T-helper 1 cell treated with Interleukin-12 subunit alpha and Interleukin-12 subunit beta and Interleukin-4 antibody, amounts not matched to agents 30 μg/mL and 1 μg/mL, for 36 hours (primary cell): ENCODE data around the gene IFNL4.
A peak's percentile ranks its signal among the peaks of the same experiment; 100 is the strongest.
"Not testable (repeated sequence)": the region's sequence is repeated elsewhere in the genome, so short reads cannot be mapped to it uniquely, and the experiment has no call there.

Source experiments
- H3K27ac Mint-ChIP-seq: one replicate; pipeline ENCODE4 v1.8.0; 2021; ENCODE audit warnings: mild to moderate bottlenecking, mixed read lengths
- H3K27me3 Mint-ChIP-seq: one replicate; pipeline ENCODE4 v1.8.0; 2021; ENCODE audit warnings: low read depth, mixed read lengths
- H3K36me3 Mint-ChIP-seq: one replicate; pipeline ENCODE4 v1.8.0; 2021; ENCODE audit warnings: low read depth, mixed read lengths
- H3K4me1 Mint-ChIP-seq: one replicate; pipeline ENCODE4 v1.8.0; 2021; ENCODE audit warnings: low read depth, mixed read lengths
- H3K4me3 Mint-ChIP-seq: one replicate; pipeline ENCODE4 v1.8.0; 2021; ENCODE audit warnings: mild to moderate bottlenecking, moderate library complexity, mixed read lengths
- H3K9me3 Mint-ChIP-seq: one replicate; pipeline ENCODE4 v1.8.0; 2021; ENCODE audit warnings: mixed read lengths

The IFNL4 gene

GRCh38 chr19:39248806-39249205, at the start of gene IFNL4:
Gene IFNL4, minus strand, starts transcription at chr19:39248856.
- H3K4me3 Mint-ChIP-seq = no peak within 1 kb of the TSS
- H3K27ac Mint-ChIP-seq = no peak within 1 kb of the TSS
- no peaks in the 10 kb centered on the region for H3K9me3 Mint-ChIP-seq
- no peaks in the 10 kb centered on the region for H3K36me3 Mint-ChIP-seq
- no peaks in the 10 kb centered on the region for H3K4me1 Mint-ChIP-seq
- peaks cover 35% of the 10 kb centered on the region for H3K27me3 Mint-ChIP-seq

- Mint-ChIP-seq H3K9me3 (no peaks in the 10 kb centered on the region), H3K27ac (peak overlapping the region; percentile 53), H3K4me1 (peaks cover 29% of the 10 kb centered on the region), H3K36me3 (no peaks in the 10 kb centered on the region), H3K27me3 (no peaks in the 10 kb centered on the region), H3K4me3 (peak overlapping the region; percentile 32)
These were observed 49.4 kb upstream of the IFNL4 start for GRCh38 chr19:39297931-39298634.

- Mint-ChIP-seq H3K27me3 (no peaks in the 10 kb centered on the region), H3K4me1 (peaks cover 27% of the 10 kb centered on the region), H3K27ac (no peak overlapping the region), H3K4me3 (no peak overlapping the region), H3K9me3 (no peaks in the 10 kb centered on the region), H3K36me3 (no peaks in the 10 kb centered on the region)
These were observed 48.2 kb upstream of the IFNL4 start for GRCh38 chr19:39296906-39297305.

- H3K27ac Mint-ChIP-seq = no peak within 1 kb of the TSS
- no peaks in the 10 kb centered on the region for H3K36me3 Mint-ChIP-seq
- no peaks in the 10 kb centered on the region for H3K9me3 Mint-ChIP-seq
- peaks cover 27% of the 10 kb centered on the region for H3K4me1 Mint-ChIP-seq
- H3K27me3 Mint-ChIP-seq = peaks cover 3% of the 10 kb centered on the region
- H3K4me3 Mint-ChIP-seq = no peak within 1 kb of the TSS
These were observed 47.5 kb upstream of the IFNL4 start, which contains the start of gene IFNL1 for GRCh38 chr19:39296055-39296645. Gene IFNL1, plus strand, starts transcription at chr19:39296407. Its CDS starts 15 bp downstream, at chr19:39296422.

GRCh38 chr19:39293394-39293793, 44.7 kb upstream of the IFNL4 start:
- Mint-ChIP-seq H3K36me3 (no peaks in the 10 kb centered on the region), H3K27me3 (peaks cover 12% of the 10 kb centered on the region), H3K4me3 (no peak overlapping the region), H3K9me3 (no peaks in the 10 kb centered on the region), H3K27ac (no peak overlapping the region), H3K4me1 (peaks cover 16% of the 10 kb centered on the region)

- peaks cover 30% of the 10 kb centered on the region for H3K27me3 Mint-ChIP-seq
These were observed 35.4 kb upstream of the IFNL4 start for GRCh38 chr19:39284032-39284431.

GRCh38 chr19:39282021-39282420, 33.4 kb upstream of the IFNL4 start:
- Mint-ChIP-seq H3K27ac (no peak overlapping the region), H3K4me3 (no peak overlapping the region), H3K36me3 (no peaks in the 10 kb centered on the region), H3K9me3 (peaks cover 8% of the 10 kb centered on the region), H3K4me1 (no peaks in the 10 kb centered on the region), H3K27me3 (peaks cover 25% of the 10 kb centered on the region)

More at GRCh38 chr19:39284032-39284431, 35.4 kb upstream of the IFNL4 start:
- H3K27ac Mint-ChIP-seq = no peak overlapping the region
- peaks cover 8% of the 10 kb centered on the region for H3K9me3 Mint-ChIP-seq
- no peaks in the 10 kb centered on the region for H3K4me1 Mint-ChIP-seq
- H3K4me3 Mint-ChIP-seq = no peak overlapping the region
- no peaks in the 10 kb centered on the region for H3K36me3 Mint-ChIP-seq

GRCh38 chr19:39277598-39277997, 28.9 kb upstream of the IFNL4 start:
- no peaks in the 10 kb centered on the region for H3K4me1 Mint-ChIP-seq
- H3K9me3 Mint-ChIP-seq = no peaks in the 10 kb centered on the region
- H3K36me3 Mint-ChIP-seq = no peaks in the 10 kb centered on the region
- no peak overlapping the region for H3K4me3 Mint-ChIP-seq
- H3K27ac Mint-ChIP-seq = no peak overlapping the region
- H3K27me3 Mint-ChIP-seq = peaks cover 7% of the 10 kb centered on the region

GRCh38 chr19:39276740-39277139, 28.1 kb upstream of the IFNL4 start:
- no peak overlapping the region for H3K27ac Mint-ChIP-seq
- H3K9me3 Mint-ChIP-seq = no peaks in the 10 kb centered on the region
- peaks cover 7% of the 10 kb centered on the region for H3K27me3 Mint-ChIP-seq
- no peak overlapping the region for H3K4me3 Mint-ChIP-seq
- no peaks in the 10 kb centered on the region for H3K4me1 Mint-ChIP-seq
- H3K36me3 Mint-ChIP-seq = no peaks in the 10 kb centered on the region

- H3K27ac Mint-ChIP-seq = no peak overlapping the region
- H3K9me3 Mint-ChIP-seq = no peaks in the 10 kb centered on the region
- H3K27me3 Mint-ChIP-seq = peaks cover 7% of the 10 kb centered on the region
- no peaks in the 10 kb centered on the region for H3K36me3 Mint-ChIP-seq
- no peak overlapping the region for H3K4me3 Mint-ChIP-seq
- H3K4me1 Mint-ChIP-seq = no peaks in the 10 kb centered on the region
These were observed 26.9 kb upstream of the IFNL4 start for GRCh38 chr19:39275578-39275977.

- not testable (repeated sequence) for H3K4me3 Mint-ChIP-seq, H3K36me3 Mint-ChIP-seq, H3K27ac Mint-ChIP-seq, H3K4me1 Mint-ChIP-seq, H3K9me3 Mint-ChIP-seq
- H3K27me3 Mint-ChIP-seq = peaks cover 12% of the 10 kb centered on the region
These were observed 25.2 kb upstream of the IFNL4 start for GRCh38 chr19:39273859-39274258.

- H3K9me3 Mint-ChIP-seq = no peaks in the 10 kb centered on the region
- H3K4me3 Mint-ChIP-seq = no peak overlapping the region
- H3K27me3 Mint-ChIP-seq = peaks cover 8% of the 10 kb centered on the region
- H3K36me3 Mint-ChIP-seq = no peaks in the 10 kb centered on the region
- no peak overlapping the region for H3K27ac Mint-ChIP-seq
- H3K4me1 Mint-ChIP-seq = no peaks in the 10 kb centered on the region
These were observed 21.6 kb upstream of the IFNL4 start for GRCh38 chr19:39270036-39270871.

GRCh38 chr19:39269369-39269768, 20.7 kb upstream of the IFNL4 start:
- not testable (repeated sequence) for H3K36me3 Mint-ChIP-seq, H3K4me1 Mint-ChIP-seq, H3K27me3 Mint-ChIP-seq, H3K4me3 Mint-ChIP-seq, H3K9me3 Mint-ChIP-seq, H3K27ac Mint-ChIP-seq

GRCh38 chr19:39268531-39269223, 20.0 kb upstream of the IFNL4 start:
- H3K9me3 Mint-ChIP-seq, H3K4me3 Mint-ChIP-seq, H3K27me3 Mint-ChIP-seq: not testable (repeated sequence)

More at GRCh38 chr19:39268531-39269223, 20.0 kb upstream of the IFNL4 start:
- H3K4me1 Mint-ChIP-seq, H3K36me3 Mint-ChIP-seq, H3K27ac Mint-ChIP-seq: not testable (repeated sequence)
